CD4-positive, CD25-positive, alpha-beta regulatory T cell (primary cell): ENCODE results near the gene PAPOLG. TPM values are rescaled to one million over a fixed set of nuclear protein-coding genes. Genes with fewer than 3 reads are reported as not detected.

Source experiments
- ATAC-seq, 2 donors: fragments of 150-1000 bp; cut with Tn5 transposase; one replicate each; pipeline ENCODE4 v1.10.0; 2021; ENCODE audit warnings: low read depth in 2 of 2, moderate number of reproducible peaks in 2 of 2, moderate library complexity in 1 of 2
- DNase-seq, 3 donors: peaks; one replicate each; pipeline versions ENCODE4 v3.0.0 to v3.0.0-alpha.2; 2012 to 2022; ENCODE audit warnings: mixed read lengths in 1 of 3
- H3K27ac ChIP-seq: one replicate; pipeline ENCODE4 v1.7.0; 2013; ENCODE audit warnings: mild to moderate bottlenecking, low read length; ENCODE audit not compliant: insufficient read depth, poor library complexity, severe bottlenecking
- H3K27me3 ChIP-seq: one replicate; pipeline ENCODE4 v1.7.0; 2013; ENCODE audit warnings: low read length; ENCODE audit not compliant: control insufficient read depth, insufficient read depth
- H3K36me3 ChIP-seq: one replicate; pipeline ENCODE4 v1.7.0; 2013; ENCODE audit warnings: mild to moderate bottlenecking, low read length, moderate library complexity; ENCODE audit not compliant: control insufficient read depth, insufficient read depth
- H3K4me1 ChIP-seq: 2 replicates; pipeline ENCODE4 v1.7.0; 2013; ENCODE audit warnings: mild to moderate bottlenecking, low read length; ENCODE audit not compliant: insufficient read depth, control insufficient read depth, poor library complexity, severe bottlenecking
- H3K4me3 ChIP-seq: one replicate; pipeline ENCODE4 v1.7.0; 2013; ENCODE audit warnings: low read depth, mild to moderate bottlenecking, low read length, moderate library complexity
- H3K9me3 ChIP-seq, 2 experiments: 1 replicate in 1 of 2; 2 replicates in 1 of 2; pipeline ENCODE4 v1.7.0; 2013; ENCODE audit warnings: low read length in 2 of 2, mild to moderate bottlenecking in 1 of 2, moderate library complexity in 1 of 2; ENCODE audit not compliant: control insufficient read depth in 2 of 2
- H3K27ac Mint-ChIP-seq, 3 donors: one replicate each; pipeline ENCODE4 v1.8.0; 2020 to 2022; ENCODE audit warnings: mild to moderate bottlenecking in 3 of 3, mixed read lengths in 3 of 3, moderate library complexity in 2 of 3
- H3K27me3 Mint-ChIP-seq: one replicate; pipeline ENCODE4 v1.8.0; 2022; ENCODE audit warnings: mild to moderate bottlenecking, mixed read lengths
- H3K36me3 Mint-ChIP-seq: one replicate; pipeline ENCODE4 v1.8.0; 2020; ENCODE audit warnings: mixed read lengths
- H3K4me1 Mint-ChIP-seq, 4 donors: one replicate each; pipeline ENCODE4 v1.8.0; 2020 to 2022; ENCODE audit warnings: mixed read lengths in 4 of 4, mild to moderate bottlenecking in 1 of 4
- H3K4me3 Mint-ChIP-seq, 4 donors: one replicate each; pipeline ENCODE4 v1.8.0; 2020 to 2022; ENCODE audit warnings: mild to moderate bottlenecking in 4 of 4, mixed read lengths in 4 of 4, moderate library complexity in 3 of 4
- H3K9me3 Mint-ChIP-seq, 7 donors: one replicate each; pipeline ENCODE4 v1.8.0; 2020 to 2022; ENCODE audit warnings: mixed read lengths in 7 of 7, mild to moderate bottlenecking in 3 of 7, moderate library complexity in 2 of 7
- polyA plus RNA-seq, 4 donors: library from polyadenylated mRNA; unstranded; fragments of 300-500 nt; fragmentation: Illumina TruSeq; gene quantifications; one replicate each; pipeline ENCODE4 v1.2.3, GENCODE V29; 2021
- total RNA-seq: library from RNA; stranded (reverse); gene quantifications from one replicate; pipeline ENCODE4 v1.2.3, GENCODE V29; 2022

The PAPOLG gene
- total and polyA plus RNA-seq, 5 donors from 2014 or later = 15.7 to 26.1 (median 18.8) TPM

GRCh38 chr2:60745761-60746160, 10.3 kb upstream of the PAPOLG start:
- Histone ChIP-seq H3K27ac (no peak overlapping the region), H3K9me3 (no peaks in the 10 kb centered on the region), H3K36me3 (no peaks in the 10 kb centered on the region), H3K27me3 (peaks cover 4% of the 10 kb centered on the region), H3K4me3 (peak overlapping the region; percentile 26), H3K4me1 (peaks cover 10% of the 10 kb centered on the region)
- ATAC-seq (peak in 1 of 2 donors; percentile 69), DNase-seq (peak in 1 of 3 donors; percentile 47)
- Mint-ChIP-seq H3K9me3 (peaks cover 0 to 3% (median 0%) of the 10 kb centered on the region in 7 donors), H3K27me3 (peaks cover 19% of the 10 kb centered on the region), H3K4me3 (peak overlapping the region in 2 of 4 donors; percentile 28 to 36), H3K27ac (peak overlapping the region in 1 of 3 donors; percentile 3), H3K36me3 (no peaks in the 10 kb centered on the region), H3K4me1 (peaks cover 0 to 23% (median 8%) of the 10 kb centered on the region in 4 donors)

- peaks cover 0 to 3% (median 0%) of the 10 kb centered on the region in 7 donors for H3K9me3 Mint-ChIP-seq
- no peak for ATAC-seq
- peak overlapping the region in 1 of 4 donors; percentile 13 for H3K4me3 Mint-ChIP-seq
- Histone ChIP-seq H3K4me1 (peaks cover 10% of the 10 kb centered on the region), H3K36me3 (no peaks in the 10 kb centered on the region), H3K27me3 (peaks cover 4% of the 10 kb centered on the region), H3K9me3 (no peaks in the 10 kb centered on the region), H3K27ac (no peak overlapping the region), H3K4me3 (no peak overlapping the region)
- H3K4me1 Mint-ChIP-seq = peaks cover 0 to 23% (median 8%) of the 10 kb centered on the region in 4 donors
- no peak overlapping the region for H3K27ac Mint-ChIP-seq
- no peaks in the 10 kb centered on the region for H3K36me3 Mint-ChIP-seq
- peaks cover 25% of the 10 kb centered on the region for H3K27me3 Mint-ChIP-seq
- DNase-seq = no peak
Observed at GRCh38 chr2:60746318-60746717, 9.8 kb upstream of the PAPOLG start.

GRCh38 chr2:60759654-60760053, 3.6 kb downstream of the PAPOLG start:
- Histone ChIP-seq H3K4me1 (peaks cover 20% of the 10 kb centered on the region), H3K27me3 (no peaks in the 10 kb centered on the region), H3K4me3 (peak overlapping the region; percentile 2), H3K27ac (no peak overlapping the region), H3K9me3 (no peaks in the 10 kb centered on the region), H3K36me3 (peaks cover 49% of the 10 kb centered on the region)
- DNase-seq = no peak
- Mint-ChIP-seq H3K36me3 (peaks cover 30% of the 10 kb centered on the region), H3K9me3 (peaks cover 0 to 1% (median 0%) of the 10 kb centered on the region in 7 donors), H3K4me1 (peaks cover 38 to 69% (median 47%) of the 10 kb centered on the region in 4 donors), H3K4me3 (peak overlapping the region in 1 of 4 donors; percentile 50), H3K27me3 (no peaks in the 10 kb centered on the region), H3K27ac (peak overlapping the region in 1 of 3 donors; percentile 8)
- no peak for ATAC-seq

- H3K4me1 Mint-ChIP-seq = peaks cover 32 to 61% (median 41%) of the 10 kb centered on the region in 4 donors
- H3K4me1 ChIP-seq = peaks cover 4% of the 10 kb centered on the region
- no peaks in the 10 kb centered on the region for H3K9me3 ChIP-seq
- ATAC-seq (no peak), DNase-seq (no peak)
- H3K27ac Mint-ChIP-seq = peak overlapping the region in 2 of 3 donors; percentile 44 to 70
- peaks cover 46% of the 10 kb centered on the region for H3K36me3 Mint-ChIP-seq
- no peak overlapping the region for H3K4me3 ChIP-seq
- H3K36me3 ChIP-seq = peaks cover 84% of the 10 kb centered on the region
- no peaks in the 10 kb centered on the region for H3K27me3 ChIP-seq
- H3K27ac ChIP-seq = no peak overlapping the region
- peak overlapping the region in 1 of 4 donors; percentile 22 for H3K4me3 Mint-ChIP-seq
- H3K9me3 Mint-ChIP-seq = peaks cover 0 to 2% (median 0%) of the 10 kb centered on the region in 7 donors
- no peaks in the 10 kb centered on the region for H3K27me3 Mint-ChIP-seq
Observed at GRCh38 chr2:60764736-60765534, 8.9 kb downstream of the PAPOLG start.

DNA sequence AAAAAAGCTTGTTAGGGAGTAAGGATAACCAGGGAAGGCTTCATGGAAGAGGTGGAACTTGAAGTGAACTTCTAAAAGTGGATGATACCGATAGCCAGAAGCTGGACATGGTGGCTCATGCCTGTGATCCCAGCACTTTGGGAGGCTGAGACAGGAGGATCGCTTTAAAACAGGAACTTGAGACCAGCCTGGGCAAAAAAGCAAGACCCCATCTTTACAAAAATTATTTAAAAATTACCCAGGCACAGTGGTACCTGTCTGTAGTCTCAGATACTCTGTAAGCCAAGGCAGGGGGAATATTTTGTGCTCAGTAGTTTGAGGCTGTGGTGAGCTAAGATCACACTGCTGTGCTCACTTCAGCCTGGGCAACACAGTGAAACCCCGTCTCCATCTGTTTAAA, 10.2 kb downstream of the PAPOLG start:
- H3K27me3 Mint-ChIP-seq = no peaks in the 10 kb centered on the region
- ATAC-seq (no peak), DNase-seq (no peak)
- peak overlapping the region; percentile 14 for H3K27ac ChIP-seq
- H3K27me3 ChIP-seq = no peaks in the 10 kb centered on the region
- peaks cover 42% of the 10 kb centered on the region for H3K36me3 Mint-ChIP-seq
- no peak overlapping the region for H3K4me3 Mint-ChIP-seq
- peak overlapping the region in 2 of 3 donors; percentile 16 to 75 for H3K27ac Mint-ChIP-seq
- peaks cover 83% of the 10 kb centered on the region for H3K36me3 ChIP-seq
- H3K4me3 ChIP-seq = no peak overlapping the region
- no peaks in the 10 kb centered on the region for H3K9me3 ChIP-seq
- peaks cover 29 to 52% (median 39%) of the 10 kb centered on the region in 4 donors for H3K4me1 Mint-ChIP-seq
- peaks cover 0 to 2% (median 0%) of the 10 kb centered on the region in 7 donors for H3K9me3 Mint-ChIP-seq
- H3K4me1 ChIP-seq = peaks cover 4% of the 10 kb centered on the region

DNA sequence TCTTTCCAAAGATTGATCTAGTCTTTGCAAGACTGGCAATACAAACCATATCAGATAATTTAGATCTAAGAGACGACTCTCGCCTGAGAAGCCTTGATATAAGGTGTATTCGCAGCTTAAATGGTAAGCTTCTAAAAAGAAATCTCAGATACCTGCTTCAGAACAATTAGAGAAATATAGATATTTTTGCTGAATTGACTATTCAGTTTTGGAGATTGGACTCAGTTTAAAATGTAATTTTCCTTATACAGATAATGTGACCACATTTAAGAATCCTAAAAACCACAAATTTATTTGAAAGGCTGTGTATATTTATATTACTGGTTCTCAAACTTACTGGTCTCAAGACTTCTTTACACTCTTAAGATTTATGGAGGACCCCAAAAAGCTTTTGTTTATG, 15.4 kb downstream of the PAPOLG start:
- H3K9me3 ChIP-seq = no peaks in the 10 kb centered on the region
- peaks cover 81% of the 10 kb centered on the region for H3K36me3 ChIP-seq
- Mint-ChIP-seq H3K4me1 (peaks cover 18 to 26% (median 22%) of the 10 kb centered on the region in 4 donors), H3K9me3 (peaks cover 0 to 2% (median 0%) of the 10 kb centered on the region in 7 donors), H3K27me3 (no peaks in the 10 kb centered on the region), H3K4me3 (no peak overlapping the region), H3K27ac (no peak overlapping the region), H3K36me3 (peaks cover 40% of the 10 kb centered on the region)
- no peak overlapping the region for H3K4me3 ChIP-seq
- no peak overlapping the region for H3K27ac ChIP-seq
- DNase-seq (no peak), ATAC-seq (no peak)
- H3K4me1 ChIP-seq = no peaks in the 10 kb centered on the region
- H3K27me3 ChIP-seq = no peaks in the 10 kb centered on the region

- no peak overlapping the region for H3K27ac Mint-ChIP-seq
- DNase-seq = no peak
- H3K9me3 ChIP-seq = no peaks in the 10 kb centered on the region
- no peaks in the 10 kb centered on the region for H3K4me1 ChIP-seq
- no peak overlapping the region for H3K4me3 Mint-ChIP-seq
- H3K36me3 ChIP-seq = peaks cover 93% of the 10 kb centered on the region
- no peaks in the 10 kb centered on the region for H3K27me3 Mint-ChIP-seq
- peaks cover under 1 to 8% (median 7%) of the 10 kb centered on the region in 4 donors for H3K4me1 Mint-ChIP-seq
- H3K36me3 Mint-ChIP-seq = peaks cover 43% of the 10 kb centered on the region
- no peak for ATAC-seq
- H3K4me3 ChIP-seq = no peak overlapping the region
- no peaks in the 10 kb centered on the region for H3K9me3 Mint-ChIP-seq
- no peaks in the 10 kb centered on the region for H3K27me3 ChIP-seq
- H3K27ac ChIP-seq = no peak overlapping the region
Observed at GRCh38 chr2:60775048-60775639, 19.1 kb downstream of the PAPOLG start.
